Ovary (tissue), 9 donors: Measurements from ENCODE around the gene PTDSS2. TPM values are rescaled to one million over a fixed set of nuclear protein-coding genes. Genes with fewer than 3 reads are reported as not detected.

Experiments
- DNase-seq, 5 donors: peaks; one replicate each; pipeline ENCODE4 v3.0.0-alpha.2; 2019 to 2020
- H3K27ac ChIP-seq, 2 donors: fragments of 200-600 bp; one replicate each; pipeline versions ENCODE4 v1.5.1 to v1.8.0; 2019 to 2022
- H3K27me3 ChIP-seq: fragments of 200-600 bp; one replicate; pipeline ENCODE4 v1.8.0; 2022
- H3K36me3 ChIP-seq: fragments of 200-600 bp; sonication (generic); one replicate; pipeline ENCODE4 v1.5.1; 2019
- H3K4me1 ChIP-seq: one replicate; pipeline ENCODE4 v1.8.1; 2013; ENCODE audit warnings: mild to moderate bottlenecking, moderate library complexity; ENCODE audit not compliant: insufficient read depth
- H3K4me3 ChIP-seq: fragments of 200-600 bp; sonication (generic); one replicate; pipeline ENCODE4 v1.5.1; 2017
- H3K9me3 ChIP-seq, 2 donors: fragments of 200-600 bp in 1 of 2; sonication (generic) in 1 of 2; one replicate each; pipeline versions ENCODE4 v1.5.1 to v1.8.1; 2013 to 2019; ENCODE audit warnings: mild to moderate bottlenecking in 1 of 2, moderate library complexity in 1 of 2
- CTCF ChIP-seq, 3 donors: fragments of 450-650 bp in 2 of 3; fragments of 200-600 bp in 1 of 3; IDR thresholded peaks; one replicate each; pipeline versions ENCODE4 v1.5.1 to v1.8.0; 2016 to 2022; ENCODE audit warnings: antibody characterized with exemption in 3 of 3, mild to moderate bottlenecking in 1 of 3
- EP300 ChIP-seq: sonication (generic); formaldehyde crosslinking; IDR thresholded peaks from one replicate; pipeline ENCODE4 v1.6.1; 2017; ENCODE audit warnings: antibody characterized with exemption
- POLR2A ChIP-seq: fragments of 450-650 bp; IDR thresholded peaks from one replicate; pipeline ENCODE4 v1.6.1; 2017; ENCODE audit warnings: antibody characterized with exemption, mild to moderate bottlenecking, moderate library complexity
- WGBS, 3 donors: extraction: QIAGEN DNeasy Blood & Tissue Kit in 1 of 3; methylation state at CpG; one replicate each; pipeline versions ENCODE4 v1.1.5 to v1.1.7; 2013 to 2017; 5-methylcytosine and 5-hydroxymethylcytosine counted together
- intact Hi-C, 4 donors: fragments of 100-400 bp; cut with DNase I; formaldehyde crosslinking; loops; one replicate each; pipeline versions ENCODE4 v1.11.0 to v1.15.1; 2022 to 2023
- polyA plus RNA-seq, 2 donors: library from polyadenylated mRNA; stranded (reverse); fragments of 200-250 nt in 1 of 2; fragments of 350-450 nt in 1 of 2; fragmentation: Illumina TruSeq in 1 of 2; extraction: RNeasy Lipid Tissue Mini Kit (QIAGEN cat#74804) in 1 of 2; gene quantifications; one replicate each; pipeline ENCODE4 v1.2.3, GENCODE V29; 2013 to 2014
- total RNA-seq, 7 donors: library from RNA; depleted of rRNA in 2 of 7; stranded (reverse); fragments of >200 nt in 2 of 7; fragmentation: NEBNext Ultra II Directional in 3 of 7; extraction: Animal tissue kit (Norgen Biotek cat#: 25700) in 3 of 7; gene quantifications; one replicate each; pipeline versions ENCODE4 v1.1.0 to v1.2.4, GENCODE V29; 2016 to 2023
- donor health status: DM: no; HTN: no; CAD: no; lungs with moderate emphysema.
- donor health status: DM: no; HTN: no; CAD: no.
- donor health status: Bipolar disorder and iron deficiency.
- donor health status: DM: yes; HTN: yes; CAD: no.
- donor health status: DM: no; HTN: no; CAD: no.
- donor health status: DM: yes; HTN: yes; CAD: no.

PTDSS2 gene
- total and polyA plus RNA-seq, 9 donors: 17.1 to 56.5 (median 38.8) TPM

DNA sequence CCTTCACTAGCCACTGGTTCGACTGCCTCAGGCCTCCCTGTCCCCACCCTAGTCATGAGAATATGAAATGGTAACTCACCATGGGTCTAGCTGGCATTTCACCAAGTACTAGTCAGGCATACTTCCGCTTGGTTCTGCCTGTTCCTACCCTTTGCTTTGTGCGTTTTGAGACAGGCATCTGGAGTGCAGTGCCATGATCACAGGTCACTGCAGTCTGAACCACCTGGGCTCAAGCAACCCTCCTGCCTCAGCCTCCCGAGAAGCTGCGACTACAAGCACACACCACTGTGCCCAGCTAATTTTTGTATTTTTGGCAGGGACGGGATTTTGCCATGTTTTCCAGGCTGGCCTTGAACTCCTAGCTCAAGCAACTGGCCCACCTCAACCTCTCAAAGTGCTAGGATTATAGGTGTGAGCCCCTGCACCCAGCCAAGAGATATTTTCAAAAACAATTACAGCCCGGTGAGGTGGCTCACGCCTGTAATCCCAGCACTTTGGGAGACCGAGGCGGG is 71.2 kb downstream of the PTDSS2 start:
- no peaks in the 10 kb centered on the region for H3K36me3 ChIP-seq
- no peaks in the 10 kb centered on the region for H3K9me3 ChIP-seq
- intact Hi-C loops: no loop called here
- no peak overlapping the region for H3K4me3 ChIP-seq
- no peaks in the 10 kb centered on the region for H3K4me1 ChIP-seq
- no peak for TF ChIP-seq POLR2A
- TF ChIP-seq EP300: no peak
- TF ChIP-seq CTCF (IDR thresholded peaks at IDR 0.05): no peak
- 78 to 91% (median 86%) methylated on average over 10 of the region's 10 CpGs for WGBS, 3 donors
- no peaks in the 10 kb centered on the region for H3K27me3 ChIP-seq
- H3K27ac ChIP-seq: no peak overlapping the region
- DNase-seq: no peak

GRCh38 chr11:526192-526591 is 76.1 kb downstream of the PTDSS2 start:
- no peaks in the 10 kb centered on the region for H3K36me3 ChIP-seq
- no peaks in the 10 kb centered on the region for H3K9me3 ChIP-seq
- TF ChIP-seq EP300: no peak
- TF ChIP-seq CTCF (IDR thresholded peaks at IDR 0.05): no peak
- no peak for TF ChIP-seq POLR2A
- DNase-seq: no peak
- H3K27ac ChIP-seq: no peak overlapping the region
- WGBS, 3 donors: 53 to 72% (median 69%) methylated on average over 17 of the region's 17 CpGs
- H3K27me3 ChIP-seq: no peaks in the 10 kb centered on the region
- H3K4me3 ChIP-seq: no peak overlapping the region
- intact Hi-C loops: no loop called here
- no peaks in the 10 kb centered on the region for H3K4me1 ChIP-seq

- Histone ChIP-seq H3K27me3 (no peaks in the 10 kb centered on the region), H3K27ac (no peak overlapping the region), H3K9me3 (no peaks in the 10 kb centered on the region), H3K4me1 (no peaks in the 10 kb centered on the region), H3K36me3 (no peaks in the 10 kb centered on the region), H3K4me3 (no peak overlapping the region)
- no peak for DNase-seq
- WGBS, 3 donors: 71 to 88% (median 73%) methylated on average over 14 to 30 of the region's 30 CpGs
- intact Hi-C loops: no loop called here
- no peak for TF ChIP-seq EP300
- TF ChIP-seq CTCF (IDR thresholded peaks at IDR 0.05): no peak
- no peak for TF ChIP-seq POLR2A
Observed at GRCh38 chr11:528166-528814, 78.2 kb downstream of the PTDSS2 start.

DNA sequence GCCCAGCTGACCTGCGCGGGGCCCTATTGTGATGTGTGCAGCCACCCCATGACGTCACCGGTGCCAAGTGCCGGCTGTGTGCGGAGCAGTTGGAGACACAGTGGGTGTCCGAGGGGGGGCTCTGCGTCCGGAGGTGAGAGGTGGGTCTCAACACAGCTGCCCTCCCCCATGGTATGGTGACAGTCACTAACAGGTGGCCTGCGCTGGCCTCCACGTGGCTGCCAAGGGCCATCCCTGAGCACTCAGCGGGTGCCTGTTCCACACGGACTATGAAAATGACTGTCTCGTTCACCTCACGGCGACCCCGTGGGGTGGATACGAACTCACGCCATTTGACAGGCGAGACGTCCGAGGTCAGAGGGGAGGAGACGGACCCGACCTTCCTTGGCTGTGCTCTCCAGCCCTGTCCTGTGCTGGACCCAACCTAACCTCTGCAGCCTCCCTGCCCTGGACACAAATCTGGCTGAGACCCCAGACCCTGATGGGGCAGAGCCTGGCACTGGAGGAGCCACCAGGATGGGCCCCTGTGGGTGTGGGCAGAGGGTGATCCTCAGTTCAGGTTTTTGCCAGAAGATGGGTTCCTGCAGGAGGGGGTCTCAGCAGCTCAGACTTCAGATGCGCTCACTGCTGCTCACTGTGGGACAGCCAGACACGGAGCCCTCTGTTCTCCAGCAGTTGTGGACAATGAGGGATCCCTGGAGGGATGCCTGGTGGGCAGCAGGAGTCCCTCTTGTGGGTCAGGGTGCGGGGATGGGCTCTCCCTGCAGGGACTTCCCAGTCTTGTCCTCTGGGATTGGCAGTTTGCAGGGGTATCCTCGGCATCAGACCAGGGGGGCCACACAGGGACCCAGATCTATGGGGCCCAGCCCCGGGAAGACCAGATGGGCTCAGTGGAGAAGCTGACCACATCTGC is 79.0 kb downstream of the PTDSS2 start:
- intact Hi-C loops: no loop called here

More for the DNA sequence above, 79.0 kb downstream of the PTDSS2 start:
- DNase-seq: no peak
- H3K4me1 ChIP-seq: no peaks in the 10 kb centered on the region
- no peak overlapping the region for H3K4me3 ChIP-seq
- H3K27ac ChIP-seq: no peak overlapping the region
- TF ChIP-seq CTCF (IDR thresholded peaks at IDR 0.05): no peak
- TF ChIP-seq EP300: no peak
- TF ChIP-seq POLR2A: no peak
- no peaks in the 10 kb centered on the region for H3K27me3 ChIP-seq
- no peaks in the 10 kb centered on the region for H3K36me3 ChIP-seq
- H3K9me3 ChIP-seq: no peaks in the 10 kb centered on the region
- WGBS, 3 donors: 56 to 64% (median 61%) methylated on average over 15 to 29 of the region's 29 CpGs
